HCEC 1CT (cell line): ENCODE data around the gene RELN.
A peak's percentile ranks its signal among the peaks of the same experiment; 100 is the strongest.
"Not testable (repeated sequence)": the region's sequence is repeated elsewhere in the genome, so short reads cannot be mapped to it uniquely, and the experiment has no call there.

Experiments used
- DNase-seq: peaks from one replicate; pipeline ENCODE4 v3.0.0-alpha.2; 2017

The RELN gene

DNA sequence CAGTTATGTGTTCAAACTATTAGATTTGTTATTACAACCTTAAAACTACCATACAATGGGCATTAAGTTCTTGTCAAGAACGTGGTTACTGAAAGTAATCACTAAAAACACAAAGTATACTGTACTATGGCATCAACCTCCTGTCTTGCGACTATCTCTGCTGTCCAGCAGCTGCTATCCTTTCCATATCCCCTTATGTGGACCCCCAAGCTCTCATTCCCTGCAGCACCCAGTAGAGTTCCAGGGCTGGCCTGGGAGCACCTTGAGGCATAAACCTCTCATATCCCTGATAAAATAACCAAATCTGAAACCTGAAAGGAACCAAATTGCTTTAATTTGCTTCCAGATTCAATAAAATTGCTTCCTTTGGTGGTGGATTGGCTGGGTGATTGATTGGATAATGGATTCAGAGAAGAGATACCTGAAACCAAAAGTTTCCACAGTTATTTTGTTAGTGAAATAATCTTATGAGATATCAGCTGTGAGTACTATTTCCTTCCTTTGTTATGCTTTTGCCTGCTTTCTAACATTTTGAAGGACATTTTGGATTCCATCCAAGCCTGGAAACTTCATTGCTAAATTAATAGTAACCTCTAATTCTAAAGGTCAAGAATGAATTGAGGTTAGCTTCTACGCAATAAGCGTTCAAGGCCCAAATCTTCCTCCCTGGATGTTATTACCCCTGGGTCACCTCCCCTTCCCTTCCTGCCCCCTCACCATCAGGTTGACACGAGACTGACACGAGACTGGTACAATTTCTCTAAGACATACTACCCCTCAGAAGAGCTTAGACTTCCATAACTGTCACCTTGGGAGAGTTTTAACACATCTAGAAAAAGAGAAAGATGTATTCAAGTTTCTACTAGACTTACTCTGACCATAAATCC lies 48.8 kb downstream of the RELN start:
- DNase-seq = no peak

GRCh38 chr7:103937680-103938079 lies 51.8 kb downstream of the RELN start:
- DNase-seq = no peak

- DNase-seq = no peak
These were observed 52.9 kb downstream of the RELN start for GRCh38 chr7:103936558-103936957.

- no peak for DNase-seq
These were observed 55.0 kb downstream of the RELN start for GRCh38 chr7:103934508-103934907.

DNA sequence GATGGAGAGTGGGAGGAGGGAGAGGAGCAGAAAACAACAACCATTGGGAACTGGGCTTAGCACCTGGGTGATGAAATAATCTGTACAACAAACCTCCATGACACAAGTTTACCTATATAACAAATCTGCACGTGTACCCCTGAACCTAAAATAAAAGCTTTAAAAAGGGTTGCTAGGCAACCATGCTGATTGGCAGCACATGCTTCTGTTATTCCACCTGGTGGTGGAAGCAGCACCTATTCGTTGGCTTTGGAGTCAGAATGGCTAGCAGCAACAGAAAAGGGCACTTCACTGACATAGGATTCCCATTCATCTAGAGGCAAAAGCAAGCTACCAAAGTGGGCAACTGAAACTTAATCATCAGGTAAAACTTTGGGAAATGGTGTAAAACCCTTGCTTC lies 57.1 kb downstream of the RELN start:
- no peak for DNase-seq

DNA sequence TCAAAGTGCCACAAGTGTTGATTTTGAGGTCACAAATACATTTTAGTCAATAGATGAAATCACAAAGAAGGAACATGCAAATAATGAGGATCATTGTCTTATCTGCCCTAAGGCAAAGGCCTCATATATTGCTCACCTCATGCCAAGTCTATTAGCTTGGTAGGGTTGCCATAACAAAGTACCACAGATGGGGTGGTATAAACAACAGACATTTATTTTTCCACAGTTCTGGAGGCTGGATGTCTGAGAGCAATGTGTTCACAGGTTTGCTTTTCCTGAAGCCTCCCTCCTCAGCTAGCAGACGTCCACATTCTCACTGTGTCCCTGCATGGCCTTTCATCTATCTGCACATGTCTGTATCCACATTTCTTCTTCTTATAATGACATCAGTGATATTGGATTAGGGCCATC lies 59.6 kb downstream of the RELN start:
- DNase-seq = no peak

DNA sequence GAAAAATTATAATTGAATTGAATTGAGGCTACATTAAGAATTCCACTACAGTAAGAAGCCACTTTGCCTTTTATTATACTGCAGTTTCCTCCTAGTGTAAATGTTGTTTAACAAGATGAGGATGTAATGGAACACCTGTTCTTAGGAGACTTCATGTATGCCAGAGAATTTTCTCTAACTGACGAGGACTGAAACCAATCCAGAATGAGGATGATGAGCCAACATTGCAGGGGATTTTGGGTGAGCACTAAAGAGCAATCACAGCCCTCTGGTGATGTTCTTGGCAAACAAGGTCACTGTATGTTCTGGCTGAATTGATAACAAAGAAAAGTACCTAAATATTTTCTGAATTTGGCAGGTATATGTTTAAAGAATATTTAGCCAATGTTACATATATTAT lies 60.9 kb downstream of the RELN start:
- no peak for DNase-seq

DNA sequence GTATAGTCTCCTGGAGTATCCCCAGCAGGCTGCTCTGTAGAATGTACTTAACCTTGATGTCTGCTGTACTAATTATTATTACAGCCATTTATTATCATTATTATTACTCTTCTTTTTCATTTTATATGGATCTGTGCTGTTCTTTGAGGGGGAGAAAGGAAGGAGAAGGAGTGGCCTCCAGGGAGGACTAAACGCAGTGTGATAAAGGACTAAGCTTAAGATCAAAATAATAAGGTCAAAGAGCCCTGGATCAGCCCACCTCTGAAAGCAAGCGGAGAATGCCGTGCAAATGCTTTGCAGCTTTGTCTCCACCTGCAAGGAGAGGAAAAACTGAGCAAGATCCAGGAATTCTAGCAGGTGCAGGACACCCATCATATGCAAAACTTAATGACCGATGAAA lies 65.3 kb downstream of the RELN start:
- no peak for DNase-seq

DNA sequence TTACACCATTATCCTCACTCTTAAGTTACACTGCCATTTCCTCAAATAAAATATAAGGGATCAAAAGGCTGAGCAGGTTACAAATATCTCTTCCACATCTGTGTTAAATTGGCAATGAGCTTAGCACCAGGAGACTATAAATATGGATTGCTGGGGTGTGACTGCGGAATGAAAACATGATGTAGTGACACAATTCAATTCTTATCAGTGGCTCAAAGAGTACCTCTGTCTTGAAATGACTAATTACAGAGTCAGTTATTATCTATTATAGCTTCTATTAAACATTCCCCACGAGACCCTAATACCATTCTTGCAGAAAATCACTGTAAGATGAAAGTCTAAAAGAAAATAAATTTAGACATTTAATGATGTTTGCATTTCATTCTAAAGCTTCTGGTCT lies 67.1 kb downstream of the RELN start:
- no peak for DNase-seq

DNA sequence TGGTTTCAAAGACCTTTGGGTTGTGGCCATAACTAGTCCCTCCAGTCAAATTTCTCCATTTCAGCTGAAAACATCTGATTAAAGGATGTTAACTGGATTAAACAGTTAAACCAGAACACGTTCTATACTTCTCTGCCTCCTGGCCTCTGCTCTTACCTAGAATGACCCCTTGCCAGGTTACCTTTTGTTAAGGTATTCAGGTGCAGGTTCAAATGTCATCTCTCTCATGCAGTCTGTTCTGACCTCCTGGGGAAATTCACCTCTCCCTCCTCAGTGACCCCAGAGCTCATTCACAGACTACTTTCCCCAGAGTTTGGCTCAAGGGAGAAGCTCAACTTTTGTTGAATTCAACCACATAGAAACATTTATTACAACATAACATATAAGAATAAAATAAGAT lies 67.8 kb downstream of the RELN start:
- DNase-seq = no peak

GRCh38 chr7:103919272-103919868 lies 70.1 kb downstream of the RELN start:
- DNase-seq = no peak

DNA sequence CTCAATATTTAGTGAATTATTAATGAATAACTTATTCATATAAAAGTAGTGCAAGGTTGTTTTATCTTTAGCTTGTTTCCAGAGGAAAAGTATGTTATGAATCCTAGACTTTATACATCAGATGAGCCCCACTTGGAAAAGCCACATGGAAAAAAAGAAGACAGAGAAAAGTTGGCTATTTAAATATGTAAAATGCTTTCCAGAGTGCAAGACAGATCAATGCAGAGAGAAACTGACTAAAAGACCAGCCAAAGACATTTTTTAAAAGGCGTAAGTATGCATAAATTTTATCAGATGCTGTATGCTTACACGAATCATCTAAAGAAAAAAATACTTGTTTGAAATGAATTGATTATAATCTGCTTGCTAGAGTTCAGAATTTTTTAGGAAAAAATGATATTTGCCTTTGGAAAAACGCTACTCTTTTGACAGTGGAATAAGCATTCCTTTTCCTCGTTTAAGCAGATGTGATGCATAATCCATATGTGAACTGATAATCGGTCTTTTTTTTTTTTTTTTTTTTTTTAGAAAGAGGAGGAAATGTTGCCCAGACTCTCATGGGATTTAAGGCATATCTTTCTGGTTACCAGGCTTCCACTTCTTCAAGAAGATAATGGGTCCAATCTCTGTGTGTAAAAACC lies 70.7 kb downstream of the RELN start:
- DNase-seq = no peak

- DNase-seq = peak; percentile 15
These were observed 73.6 kb downstream of the RELN start for GRCh38 chr7:103915680-103916357.

- DNase-seq = no peak
These were observed 75.1 kb downstream of the RELN start for GRCh38 chr7:103914147-103914899.

- DNase-seq = no peak
These were observed 76.4 kb downstream of the RELN start for GRCh38 chr7:103912891-103913605.

DNA sequence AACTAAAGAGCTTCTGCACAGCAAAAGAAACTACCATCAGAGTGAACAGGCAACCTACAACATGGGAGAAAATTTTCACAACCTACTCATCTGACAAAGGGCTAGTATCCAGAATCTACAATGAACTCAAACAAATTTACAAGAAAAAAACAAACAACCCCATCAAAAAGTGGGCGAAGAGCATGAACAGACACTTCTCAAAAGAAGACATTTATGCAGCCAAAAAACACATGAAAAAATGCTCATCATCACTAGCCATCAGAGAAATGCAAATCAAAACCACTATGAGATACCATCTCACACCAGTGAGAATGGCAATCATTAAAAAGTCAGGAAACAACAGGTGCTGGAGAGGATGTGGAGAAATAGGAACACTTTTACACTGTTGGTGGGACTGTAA lies 78.4 kb downstream of the RELN start:
- DNase-seq = not testable (repeated sequence)

DNA sequence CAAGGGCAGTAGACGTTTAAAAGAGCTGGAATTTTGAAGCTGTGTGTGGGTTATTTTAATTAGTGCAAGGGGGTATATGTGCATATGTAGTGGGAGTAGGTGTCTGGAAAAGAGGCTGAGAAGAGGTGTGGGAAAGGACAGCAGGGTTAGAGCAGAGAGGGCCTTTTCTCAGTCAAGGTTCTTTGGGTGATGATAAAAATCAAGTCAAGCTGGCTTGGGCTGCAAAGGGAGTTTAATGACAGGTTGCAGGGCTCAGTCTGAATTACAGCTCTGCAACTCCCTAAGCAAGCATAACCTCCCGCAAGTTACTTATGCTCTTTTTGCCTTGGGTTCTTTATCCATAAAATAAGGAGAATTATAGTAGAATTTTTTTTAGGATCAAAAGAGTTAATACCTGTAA lies 83.5 kb downstream of the RELN start:
- DNase-seq = no peak

DNA sequence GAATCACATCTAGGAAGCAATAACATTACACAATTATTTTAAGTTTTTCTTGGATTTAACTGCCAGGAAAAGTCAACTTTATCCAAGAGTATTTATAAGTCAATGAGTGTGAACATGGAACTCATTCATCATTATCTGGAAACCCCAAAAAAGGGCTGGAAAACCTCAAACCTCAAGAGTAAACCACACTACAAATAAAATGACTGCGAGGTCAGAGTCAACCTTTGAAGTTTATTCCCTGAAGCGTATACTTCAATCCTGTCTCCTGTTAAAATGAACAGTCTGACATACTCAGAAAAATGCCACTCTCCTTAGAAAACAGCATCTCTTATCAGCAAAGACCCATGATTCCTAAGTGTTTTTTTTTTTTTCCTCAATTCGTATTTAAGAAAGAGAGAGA lies 86.5 kb downstream of the RELN start:
- DNase-seq = no peak

GRCh38 chr7:103896826-103897225 lies 92.6 kb downstream of the RELN start:
- not testable (repeated sequence) for DNase-seq

DNA sequence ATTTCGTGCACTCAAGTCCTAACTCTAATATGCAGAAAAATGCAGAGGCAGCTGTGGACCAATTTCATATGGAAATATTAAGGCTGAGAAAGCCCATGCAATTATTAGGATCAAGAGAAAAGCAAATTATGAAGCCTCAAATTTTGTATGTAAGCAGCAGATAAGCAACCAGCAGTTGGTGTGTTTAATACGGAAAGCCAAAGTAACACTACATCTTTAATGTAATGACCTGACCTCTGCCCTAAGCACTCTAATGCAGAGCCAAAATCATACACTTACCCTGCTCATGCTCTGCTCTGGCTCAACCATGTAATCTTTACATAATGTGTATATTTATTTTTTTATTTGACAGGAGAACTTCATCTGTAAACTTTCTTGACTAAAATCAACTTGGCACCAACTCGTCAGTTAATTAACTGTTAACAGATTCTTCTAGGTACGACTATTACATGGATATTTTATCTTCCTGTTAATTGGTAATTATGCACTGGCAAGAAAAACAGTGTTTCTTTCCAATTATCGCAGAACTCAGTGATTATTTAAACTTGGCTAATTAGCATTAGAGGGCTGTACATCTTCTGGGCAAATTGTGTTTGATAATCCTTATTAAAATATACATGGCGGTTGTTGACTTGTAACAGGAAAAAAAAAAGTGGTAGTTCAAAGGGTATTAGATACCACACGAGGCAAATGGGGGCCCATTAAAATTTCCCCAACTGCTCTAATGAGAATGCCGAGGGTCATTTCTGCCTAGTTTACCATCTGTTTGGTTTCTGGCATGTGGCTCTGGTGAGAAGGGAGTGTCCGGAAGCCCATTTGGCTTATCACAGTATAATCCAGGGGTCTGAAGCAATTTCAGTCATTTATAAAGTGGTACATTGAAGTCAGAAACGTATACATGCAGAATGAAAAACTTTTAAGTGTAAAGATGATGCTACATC lies 94.5 kb downstream of the RELN start:
- no peak for DNase-seq

DNA sequence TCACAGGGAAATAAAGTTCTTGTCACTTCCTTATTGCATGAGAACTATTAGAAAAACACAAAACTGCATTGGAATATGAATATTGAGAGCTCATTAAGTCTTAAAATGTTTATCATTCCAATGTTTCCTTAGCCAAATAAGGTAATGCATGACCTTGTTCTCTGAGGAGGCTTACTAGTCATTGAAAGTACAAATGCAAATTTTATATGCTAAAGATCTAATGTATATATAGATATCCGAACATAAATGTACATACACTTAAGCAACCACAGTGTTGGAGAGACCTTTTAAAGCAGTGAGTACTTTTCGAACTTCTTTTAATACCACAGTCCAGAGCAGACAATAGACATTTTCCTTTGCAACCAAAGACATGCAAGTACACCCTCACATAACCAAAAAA lies 96.1 kb downstream of the RELN start:
- DNase-seq = no peak
